Loucy (cell line): ENCODE results near the gene IL21R.

Experiments used
- EZH2phosphoT487 ChIP-seq: fragments of 200-600 bp; IDR thresholded peaks from 2 replicates; pipeline ENCODE4 v1.6.1; 2018; ENCODE audit warnings: antibody characterized with exemption, mild to moderate bottlenecking, moderate library complexity, borderline replicate concordance
- TF ChIP-seq, protein P1 (sequence below): fragments of 200-600 bp; sonication (generic); conservative IDR thresholded peaks from 2 replicates; pipeline ENCODE4 v1.5.1; 2014; ENCODE audit warnings: mild to moderate bottlenecking, antibody characterized with exemption, low read length

DNA sequence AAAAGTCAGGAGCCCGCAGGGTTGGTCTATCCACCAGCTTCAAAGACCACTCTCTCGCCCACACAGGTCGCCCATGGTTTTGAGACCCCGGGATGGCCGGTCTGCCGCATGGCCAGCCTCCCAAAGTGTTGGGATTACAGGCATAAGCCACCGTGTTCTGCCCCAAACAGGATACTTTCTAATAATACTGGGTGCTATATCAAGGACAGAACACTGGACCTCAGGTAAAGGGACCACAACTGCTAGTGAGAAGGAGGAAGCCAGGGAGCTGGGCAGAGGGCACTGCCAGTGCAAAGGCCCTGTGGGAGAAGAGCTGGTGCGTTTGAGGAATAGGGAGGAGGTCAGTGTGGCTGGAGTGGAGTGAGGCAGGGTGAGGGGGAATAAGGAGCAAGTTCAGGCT is 34.1 kb downstream of the IL21R start:
- TF ChIP-seq, protein P1, sequence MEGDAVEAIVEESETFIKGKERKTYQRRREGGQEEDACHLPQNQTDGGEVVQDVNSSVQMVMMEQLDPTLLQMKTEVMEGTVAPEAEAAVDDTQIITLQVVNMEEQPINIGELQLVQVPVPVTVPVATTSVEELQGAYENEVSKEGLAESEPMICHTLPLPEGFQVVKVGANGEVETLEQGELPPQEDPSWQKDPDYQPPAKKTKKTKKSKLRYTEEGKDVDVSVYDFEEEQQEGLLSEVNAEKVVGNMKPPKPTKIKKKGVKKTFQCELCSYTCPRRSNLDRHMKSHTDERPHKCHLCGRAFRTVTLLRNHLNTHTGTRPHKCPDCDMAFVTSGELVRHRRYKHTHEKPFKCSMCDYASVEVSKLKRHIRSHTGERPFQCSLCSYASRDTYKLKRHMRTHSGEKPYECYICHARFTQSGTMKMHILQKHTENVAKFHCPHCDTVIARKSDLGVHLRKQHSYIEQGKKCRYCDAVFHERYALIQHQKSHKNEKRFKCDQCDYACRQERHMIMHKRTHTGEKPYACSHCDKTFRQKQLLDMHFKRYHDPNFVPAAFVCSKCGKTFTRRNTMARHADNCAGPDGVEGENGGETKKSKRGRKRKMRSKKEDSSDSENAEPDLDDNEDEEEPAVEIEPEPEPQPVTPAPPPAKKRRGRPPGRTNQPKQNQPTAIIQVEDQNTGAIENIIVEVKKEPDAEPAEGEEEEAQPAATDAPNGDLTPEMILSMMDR, result no peak
- TF ChIP-seq EZH2phosphoT487, result no peak
